ENCODE measurements around the gene SCUBE1.

Gene SCUBE1

DNA sequence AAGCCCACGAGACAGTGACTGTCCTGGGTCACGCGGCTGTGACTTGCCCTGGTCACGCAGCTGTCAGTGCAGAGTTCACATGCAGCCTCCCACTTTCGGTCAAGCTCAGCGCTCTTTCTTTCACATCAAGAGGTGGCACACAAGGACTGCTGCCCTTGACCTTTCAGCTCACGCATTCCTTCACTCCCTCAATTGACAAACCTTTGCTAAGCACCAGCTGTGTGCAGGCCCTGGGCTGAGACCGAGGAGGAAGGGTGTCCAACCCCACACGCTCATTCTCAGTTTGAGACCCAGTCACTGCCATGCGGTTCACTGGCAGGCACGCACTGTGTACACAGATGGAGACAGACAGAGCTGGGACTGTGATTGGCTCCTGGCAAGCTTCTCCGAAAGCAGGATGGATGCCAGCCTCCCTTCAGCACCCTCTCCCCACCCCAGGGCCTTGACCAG is 70.3 kb downstream of the SCUBE1 start:
- no peak for DNase-seq (ENCODE audit: low read depth, low spot score)
- no peak overlapping the region for H3K4me3 ChIP-seq (ENCODE audit: insufficient read length, low read depth)
- H3K9me3 ChIP-seq (ENCODE audit: insufficient read depth, low read length): no peaks in the 10 kb centered on the region
- peaks cover 25% of the 10 kb centered on the region for H3K4me1 ChIP-seq (ENCODE audit: insufficient read depth, insufficient read length)
- H3K27me3 ChIP-seq (ENCODE audit: insufficient read depth, insufficient read length): no peaks in the 10 kb centered on the region
- H3K36me3 ChIP-seq (ENCODE audit: insufficient read depth, insufficient read length, low read length): no peaks in the 10 kb centered on the region
- H3K9ac ChIP-seq (ENCODE audit: insufficient read length, low read depth): no peak overlapping the region
- TF ChIP-seq YY1 (IDR thresholded peaks at IDR 0.05; ENCODE audit: insufficient read depth, insufficient read length) (no peak), SUZ12 (IDR thresholded peaks at IDR 0.05; ENCODE audit: extremely low read depth, insufficient read depth, insufficient read length) (no peak), ZNF274 (IDR thresholded peaks at IDR 0.05; ENCODE audit: low read depth, low read length) (no peak)

DNA sequence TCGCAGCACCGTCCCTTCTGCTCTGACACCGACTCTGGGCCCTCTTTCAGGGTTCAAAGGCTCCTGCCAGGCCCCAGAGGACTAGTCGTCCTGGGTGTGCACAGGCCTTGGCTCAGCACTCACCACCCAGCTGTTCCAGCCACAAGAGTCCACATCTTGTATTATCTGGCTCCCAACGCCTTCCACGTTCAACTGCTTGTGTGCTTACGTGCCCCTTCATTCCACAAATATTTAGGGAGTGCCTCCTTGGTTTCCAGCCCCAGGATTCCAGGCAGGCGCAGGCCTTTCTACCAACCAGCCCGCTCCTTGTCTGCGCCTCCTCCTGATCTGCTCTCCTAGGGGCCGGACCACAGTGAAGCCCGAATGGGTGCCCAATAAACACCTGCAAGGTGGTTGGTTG is 70.9 kb downstream of the SCUBE1 start:
- Histone ChIP-seq H3K9ac (ENCODE audit: insufficient read length, low read depth) (no peak overlapping the region), H3K27me3 (ENCODE audit: insufficient read depth, insufficient read length) (no peaks in the 10 kb centered on the region), H3K4me1 (ENCODE audit: insufficient read depth, insufficient read length) (peaks cover 25% of the 10 kb centered on the region), H3K36me3 (ENCODE audit: insufficient read depth, insufficient read length, low read length) (no peaks in the 10 kb centered on the region), H3K4me3 (ENCODE audit: insufficient read length, low read depth) (no peak overlapping the region), H3K9me3 (ENCODE audit: insufficient read depth, low read length) (no peaks in the 10 kb centered on the region)
- no peak for DNase-seq (ENCODE audit: low read depth, low spot score)
- TF ChIP-seq SUZ12 (IDR thresholded peaks at IDR 0.05; ENCODE audit: extremely low read depth, insufficient read depth, insufficient read length) (no peak), ZNF274 (IDR thresholded peaks at IDR 0.05; ENCODE audit: low read depth, low read length) (no peak), YY1 (IDR thresholded peaks at IDR 0.05; ENCODE audit: insufficient read depth, insufficient read length) (no peak)

DNA sequence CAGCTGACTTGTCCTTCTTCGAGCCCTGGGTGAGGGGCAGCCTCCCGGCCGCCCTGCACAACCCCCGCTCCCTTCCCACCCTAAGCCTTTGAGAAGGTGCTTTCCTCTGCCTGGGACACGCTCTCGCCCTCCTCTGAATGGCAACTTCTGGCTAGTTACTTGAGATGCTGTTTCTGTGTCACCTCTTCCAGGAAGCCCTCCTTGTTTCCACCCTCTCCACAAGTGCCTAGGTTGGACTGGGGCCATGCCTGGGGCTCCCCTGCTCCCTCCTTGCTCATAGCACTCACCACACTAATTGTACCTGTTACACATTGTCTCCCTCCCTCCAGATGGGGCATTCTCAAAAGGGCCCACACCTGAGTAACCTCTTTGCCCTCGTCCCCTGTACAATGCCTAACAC is 72.2 kb downstream of the SCUBE1 start:
- Histone ChIP-seq H3K4me1 (ENCODE audit: insufficient read depth, insufficient read length) (peaks cover 23% of the 10 kb centered on the region), H3K9me3 (ENCODE audit: insufficient read depth, low read length) (no peaks in the 10 kb centered on the region), H3K9ac (ENCODE audit: insufficient read length, low read depth) (no peak overlapping the region), H3K36me3 (ENCODE audit: insufficient read depth, insufficient read length, low read length) (no peaks in the 10 kb centered on the region), H3K27me3 (ENCODE audit: insufficient read depth, insufficient read length) (no peaks in the 10 kb centered on the region), H3K4me3 (ENCODE audit: insufficient read length, low read depth) (no peak overlapping the region)
- TF ChIP-seq ZNF274 (IDR thresholded peaks at IDR 0.05; ENCODE audit: low read depth, low read length) (no peak), YY1 (IDR thresholded peaks at IDR 0.05; ENCODE audit: insufficient read depth, insufficient read length) (no peak), SUZ12 (IDR thresholded peaks at IDR 0.05; ENCODE audit: extremely low read depth, insufficient read depth, insufficient read length) (no peak)
- DNase-seq (ENCODE audit: low read depth, low spot score): no peak

GRCh38 chr22:43270314-43270908 is 72.8 kb downstream of the SCUBE1 start:
- Histone ChIP-seq H3K4me1 (ENCODE audit: insufficient read depth, insufficient read length) (peaks cover 21% of the 10 kb centered on the region), H3K4me3 (ENCODE audit: insufficient read length, low read depth) (no peak overlapping the region), H3K27me3 (ENCODE audit: insufficient read depth, insufficient read length) (no peaks in the 10 kb centered on the region), H3K9ac (ENCODE audit: insufficient read length, low read depth) (no peak overlapping the region), H3K9me3 (ENCODE audit: insufficient read depth, low read length) (no peaks in the 10 kb centered on the region), H3K36me3 (ENCODE audit: insufficient read depth, insufficient read length, low read length) (no peaks in the 10 kb centered on the region)
- TF ChIP-seq YY1 (IDR thresholded peaks at IDR 0.05; ENCODE audit: insufficient read depth, insufficient read length): no peak
- TF ChIP-seq SUZ12 (IDR thresholded peaks at IDR 0.05; ENCODE audit: extremely low read depth, insufficient read depth, insufficient read length): no peak
- TF ChIP-seq ZNF274 (IDR thresholded peaks at IDR 0.05; ENCODE audit: low read depth, low read length): no peak
- DNase-seq (ENCODE audit: low read depth, low spot score): no peak

DNA sequence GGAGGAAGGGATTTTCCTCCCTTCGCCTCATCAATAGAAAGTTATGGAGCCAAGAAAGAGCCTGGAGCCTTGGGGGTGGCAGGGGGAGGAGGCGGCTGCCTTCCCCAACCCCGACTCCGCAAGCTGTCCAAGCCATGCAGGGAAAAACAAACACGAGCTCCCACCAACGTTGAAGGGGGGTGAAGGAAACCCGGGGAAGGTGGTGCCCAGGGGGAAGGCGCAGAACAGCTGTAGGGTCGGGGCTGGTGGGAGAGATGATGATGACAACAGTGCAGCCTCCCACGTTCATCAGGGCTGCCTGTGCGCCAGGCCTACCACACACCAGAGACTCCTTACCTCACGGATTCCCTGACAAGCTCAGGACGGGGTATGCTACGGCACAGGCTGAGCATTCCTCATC is 73.5 kb downstream of the SCUBE1 start:
- no peak overlapping the region for H3K4me3 ChIP-seq (ENCODE audit: insufficient read length, low read depth)
- no peak for DNase-seq (ENCODE audit: low read depth, low spot score)
- peaks cover 16% of the 10 kb centered on the region for H3K4me1 ChIP-seq (ENCODE audit: insufficient read depth, insufficient read length)
- TF ChIP-seq ZNF274 (IDR thresholded peaks at IDR 0.05; ENCODE audit: low read depth, low read length) (no peak), SUZ12 (IDR thresholded peaks at IDR 0.05; ENCODE audit: extremely low read depth, insufficient read depth, insufficient read length) (no peak), YY1 (IDR thresholded peaks at IDR 0.05; ENCODE audit: insufficient read depth, insufficient read length) (no peak)
- no peaks in the 10 kb centered on the region for H3K36me3 ChIP-seq (ENCODE audit: insufficient read depth, insufficient read length, low read length)
- no peak overlapping the region for H3K9ac ChIP-seq (ENCODE audit: insufficient read length, low read depth)
- H3K9me3 ChIP-seq (ENCODE audit: insufficient read depth, low read length): no peaks in the 10 kb centered on the region
- H3K27me3 ChIP-seq (ENCODE audit: insufficient read depth, insufficient read length): no peaks in the 10 kb centered on the region

DNA sequence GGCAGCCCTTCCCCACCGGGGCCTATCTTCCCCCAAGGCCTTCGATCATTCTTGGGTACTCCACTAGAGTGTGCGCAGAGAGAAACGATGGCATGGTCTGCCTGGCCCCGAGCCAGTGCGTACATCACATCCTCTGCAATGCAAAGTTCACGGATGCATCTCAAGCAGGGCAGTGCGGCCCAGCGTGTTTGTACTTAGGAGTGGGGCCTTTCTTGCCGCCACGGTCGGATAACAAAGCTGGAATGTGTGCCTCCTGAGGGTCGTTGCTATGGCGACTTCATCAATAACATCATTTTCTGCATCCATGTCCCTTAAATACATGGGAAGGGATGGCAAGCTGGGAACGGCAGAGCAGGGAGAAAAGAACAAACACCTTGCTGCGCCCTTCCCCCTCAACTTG is 73.9 kb downstream of the SCUBE1 start:
- no peak for DNase-seq (ENCODE audit: low read depth, low spot score)
- Histone ChIP-seq H3K4me3 (ENCODE audit: insufficient read length, low read depth) (no peak overlapping the region), H3K36me3 (ENCODE audit: insufficient read depth, insufficient read length, low read length) (no peaks in the 10 kb centered on the region), H3K27me3 (ENCODE audit: insufficient read depth, insufficient read length) (no peaks in the 10 kb centered on the region), H3K9ac (ENCODE audit: insufficient read length, low read depth) (no peak overlapping the region), H3K4me1 (ENCODE audit: insufficient read depth, insufficient read length) (peaks cover 16% of the 10 kb centered on the region), H3K9me3 (ENCODE audit: insufficient read depth, low read length) (no peaks in the 10 kb centered on the region)
- TF ChIP-seq SUZ12 (IDR thresholded peaks at IDR 0.05; ENCODE audit: extremely low read depth, insufficient read depth, insufficient read length) (no peak), YY1 (IDR thresholded peaks at IDR 0.05; ENCODE audit: insufficient read depth, insufficient read length) (no peak), ZNF274 (IDR thresholded peaks at IDR 0.05; ENCODE audit: low read depth, low read length) (no peak)

DNA sequence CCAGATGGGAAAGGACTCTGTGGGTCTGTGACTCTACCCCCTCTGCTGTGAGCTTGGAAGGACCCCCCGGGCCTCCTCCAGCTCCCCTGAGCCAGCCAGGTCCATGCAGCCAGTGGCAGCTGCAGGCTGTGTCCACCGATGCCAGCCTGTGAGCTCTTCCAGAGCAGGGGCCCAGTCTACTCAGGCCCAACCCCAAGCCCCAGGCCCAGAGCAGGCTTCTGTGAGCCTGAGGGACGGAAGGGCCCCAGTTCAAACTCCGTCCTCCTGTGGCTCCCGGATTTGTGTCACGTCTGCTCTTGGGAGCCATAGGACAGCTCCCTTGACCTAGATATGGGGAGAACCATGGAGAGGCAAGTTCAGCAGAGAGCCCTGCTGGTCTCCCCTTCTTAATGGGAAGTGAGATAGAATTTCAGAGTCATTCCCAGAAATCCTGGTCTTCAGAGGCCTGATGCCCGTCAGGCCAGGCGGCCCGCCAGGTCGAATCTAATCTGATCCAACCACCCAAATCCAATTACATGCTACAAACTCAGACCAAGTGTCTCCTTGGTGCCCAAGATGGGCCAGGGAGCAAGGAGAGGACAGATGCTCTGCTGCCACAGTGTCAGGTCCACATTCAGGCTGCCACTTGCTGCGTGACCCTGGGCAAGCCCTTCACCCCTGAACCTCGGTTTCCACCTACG is 75.1 kb downstream of the SCUBE1 start:
- Histone ChIP-seq H3K9me3 (ENCODE audit: insufficient read depth, low read length) (no peaks in the 10 kb centered on the region), H3K36me3 (ENCODE audit: insufficient read depth, insufficient read length, low read length) (no peaks in the 10 kb centered on the region), H3K4me3 (ENCODE audit: insufficient read length, low read depth) (no peak overlapping the region), H3K9ac (ENCODE audit: insufficient read length, low read depth) (no peak overlapping the region), H3K27me3 (ENCODE audit: insufficient read depth, insufficient read length) (no peaks in the 10 kb centered on the region), H3K4me1 (ENCODE audit: insufficient read depth, insufficient read length) (peaks cover 15% of the 10 kb centered on the region)
- TF ChIP-seq SUZ12 (IDR thresholded peaks at IDR 0.05; ENCODE audit: extremely low read depth, insufficient read depth, insufficient read length): no peak
- no peak for TF ChIP-seq YY1 (IDR thresholded peaks at IDR 0.05; ENCODE audit: insufficient read depth, insufficient read length)
- no peak for TF ChIP-seq ZNF274 (IDR thresholded peaks at IDR 0.05; ENCODE audit: low read depth, low read length)
- DNase-seq (ENCODE audit: low read depth, low spot score): no peak
